ENCODE results near the gene HAPLN3. TPM values are rescaled to one million over a fixed set of nuclear protein-coding genes. Genes with fewer than 3 reads are reported as not detected.

Gene HAPLN3, protein sequence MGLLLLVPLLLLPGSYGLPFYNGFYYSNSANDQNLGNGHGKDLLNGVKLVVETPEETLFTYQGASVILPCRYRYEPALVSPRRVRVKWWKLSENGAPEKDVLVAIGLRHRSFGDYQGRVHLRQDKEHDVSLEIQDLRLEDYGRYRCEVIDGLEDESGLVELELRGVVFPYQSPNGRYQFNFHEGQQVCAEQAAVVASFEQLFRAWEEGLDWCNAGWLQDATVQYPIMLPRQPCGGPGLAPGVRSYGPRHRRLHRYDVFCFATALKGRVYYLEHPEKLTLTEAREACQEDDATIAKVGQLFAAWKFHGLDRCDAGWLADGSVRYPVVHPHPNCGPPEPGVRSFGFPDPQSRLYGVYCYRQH
- total RNA-seq (10 to 100 TPM; 12.6 to 36.0 (median 17.3) TPM), polyA plus RNA-seq (10 to 100 TPM in 2 of 3 donors, 1 to 10 TPM in 1; 9.7 to 16.6 (median 14.8) TPM)
- long read RNA-seq, donor 1, partial matches to known transcripts = 0 of 1 reads
- long read RNA-seq, donor 1, other reads (novel, unspliced or antisense) = 0 of 1 reads
- long read RNA-seq, donor 2, partial matches to known transcripts = 0 of 3 reads
- long read RNA-seq, donor 2, other reads (novel, unspliced or antisense) = 0 of 3 reads

- no peaks in the 10 kb centered on the region for H3K9me3 ChIP-seq
- H3K36me3 ChIP-seq = peaks cover 0 to 15% (median 0%) of the 10 kb centered on the region in 6 donors
- DNase-seq = no peak
- TF ChIP-seq CTCF (IDR thresholded peaks at IDR 0.05 in 8 of 11, conservative IDR thresholded peaks at IDR 0.05 in 3 of 11) (no peak), POLR2AphosphoS5 (IDR thresholded peaks at IDR 0.05) (peak in 2 of 3 donors; percentile 36 to 38)
- peaks cover 0 to 26% (median 16%) of the 10 kb centered on the region in 7 donors for H3K27me3 ChIP-seq (replicated peaks in 1 of 7)
- H3K27ac ChIP-seq = peak within 1 kb of the TSS in 3 of 8 donors; percentile 34 to 75 (median 53)
- WGBS, 5 donors = 0 to 3% (median 2%) methylated on average over 38 to 70 of the region's 70 CpGs
- H3K4me3 ChIP-seq = peak within 1 kb of the TSS; percentile 56 to 87 (median 60)
- intact Hi-C loops (cut with DNase I; ENCODE audit: low total_unique reads) = loop anchor here (5.0 kb wide), 1 partner anchor 273 kb away; the partner anchor contains the start of gene AEN
- peaks cover 12 to 45% (median 33%) of the 10 kb centered on the region in 6 donors for H3K4me1 ChIP-seq
Observed at GRCh38 chr15:88894819-88895767, at the start of gene HAPLN3. Gene HAPLN3 (minus strand): TSS chr15:88895544. CDS start chr15:88887298, 8,246 bp downstream.

DNA sequence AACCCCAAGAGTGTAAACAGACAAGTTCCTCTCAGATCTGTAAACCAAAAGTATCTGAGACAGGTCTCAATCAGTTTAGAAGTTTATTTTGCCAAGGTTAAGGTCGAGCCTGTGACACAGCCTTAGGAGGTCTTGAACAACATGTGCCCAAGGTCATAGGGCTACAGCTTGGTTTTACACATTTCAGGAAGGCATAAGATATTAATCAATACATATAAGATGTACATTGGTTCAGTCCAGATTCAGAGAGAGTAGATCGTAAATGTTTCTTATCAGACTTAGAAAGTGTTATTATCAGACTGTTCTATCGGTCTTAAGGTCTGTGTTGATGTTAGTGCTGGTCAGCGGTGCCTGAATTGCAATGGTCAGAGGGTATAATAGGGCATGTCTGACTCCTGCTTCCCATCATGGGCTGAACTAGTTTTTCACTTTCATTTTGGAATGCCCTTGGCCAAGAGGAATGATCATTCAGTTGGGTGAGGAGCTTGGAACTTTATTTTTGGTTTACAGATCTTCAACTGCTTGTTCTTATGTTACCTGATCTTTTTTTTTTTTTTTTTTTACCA lies 44.8 kb upstream of the HAPLN3 start:
- no peak for DNase-seq
- Histone ChIP-seq H3K27me3 (replicated peaks in 1 of 7) (peaks cover 0 to 13% (median 0%) of the 10 kb centered on the region in 7 donors), H3K9me3 (no peaks in the 10 kb centered on the region), H3K4me1 (no peaks in the 10 kb centered on the region), H3K4me3 (no peak overlapping the region), H3K36me3 (no peaks in the 10 kb centered on the region), H3K27ac (no peak overlapping the region)
- intact Hi-C loops (cut with DNase I; ENCODE audit: low total_unique reads) = no loop called here
- WGBS, 5 donors = 75 to 93% (median 82%) methylated on average over 4 of the region's 4 CpGs
- TF ChIP-seq POLR2AphosphoS5 (IDR thresholded peaks at IDR 0.05) = no peak
- no peak for TF ChIP-seq CTCF (IDR thresholded peaks at IDR 0.05 in 8 of 11, conservative IDR thresholded peaks at IDR 0.05 in 3 of 11)

- peaks cover 0 to 3% (median 0%) of the 10 kb centered on the region in 8 donors for H3K9me3 ChIP-seq
- no peak overlapping the region for H3K27ac ChIP-seq
- no peak overlapping the region for H3K4me3 ChIP-seq
- H3K27me3 ChIP-seq (replicated peaks in 1 of 7) = peaks cover 0 to 14% (median 0%) of the 10 kb centered on the region in 7 donors
- no peaks in the 10 kb centered on the region for H3K36me3 ChIP-seq
- H3K4me1 ChIP-seq = no peaks in the 10 kb centered on the region
- DNase-seq = no peak
- intact Hi-C loops (cut with DNase I; ENCODE audit: low total_unique reads) = no loop called here
- WGBS, 5 donors = 84 to 98% (median 89%) methylated on average over 2 of the region's 2 CpGs
- TF ChIP-seq POLR2AphosphoS5 (IDR thresholded peaks at IDR 0.05) (no peak), CTCF (IDR thresholded peaks at IDR 0.05 in 8 of 11, conservative IDR thresholded peaks at IDR 0.05 in 3 of 11) (no peak), POLR2A (IDR thresholded peaks at IDR 0.05) (no peak)
Observed at GRCh38 chr15:88939486-88939806, 44.1 kb upstream of the HAPLN3 start.
